Measurements from ENCODE around the gene CSMD2.
"Not testable (repeated sequence)": the region's sequence is repeated elsewhere in the genome, so short reads cannot be mapped to it uniquely, and the experiment has no call there.

The CSMD2 gene

GRCh38 chr1:34164771-34165391, at the start of gene CSMD2:
Gene CSMD2, minus strand, starts transcription at chr1:34165230. Its CDS starts 133 bp downstream, at chr1:34165097.
- no peak for DNase-seq

GRCh38 chr1:34213956-34214355, 48.9 kb upstream of the CSMD2 start:
- no peak for DNase-seq

- no peak for DNase-seq
Measured at GRCh38 chr1:34212673-34213072, 47.6 kb upstream of the CSMD2 start.

GRCh38 chr1:34199927-34200326, 34.9 kb upstream of the CSMD2 start:
- DNase-seq, result no peak

GRCh38 chr1:34192621-34193020, 27.6 kb upstream of the CSMD2 start:
- DNase-seq, result no peak

GRCh38 chr1:34190692-34191091, 25.7 kb upstream of the CSMD2 start:
- DNase-seq, result no peak

GRCh38 chr1:34188985-34189384, 24.0 kb upstream of the CSMD2 start:
- DNase-seq, result no peak

- DNase-seq, result no peak
Measured at GRCh38 chr1:34188418-34188817, 23.4 kb upstream of the CSMD2 start.

GRCh38 chr1:34186741-34187494, 21.9 kb upstream of the CSMD2 start:
- no peak for DNase-seq

GRCh38 chr1:34183381-34183780, 18.4 kb upstream of the CSMD2 start:
- DNase-seq, result not testable (repeated sequence)

GRCh38 chr1:34178072-34178471, 13.0 kb upstream of the CSMD2 start:
- DNase-seq, result no peak

- no peak for DNase-seq
Measured at GRCh38 chr1:34176830-34177603, 12.0 kb upstream of the CSMD2 start, which contains the start of gene C1orf94. Gene C1orf94, plus strand, starts transcription at chr1:34176907. Its CDS starts 883 bp downstream, at chr1:34177790.

- DNase-seq, result no peak
Measured at GRCh38 chr1:34175744-34176143, 10.7 kb upstream of the CSMD2 start.

- no peak for DNase-seq
Measured at GRCh38 chr1:34167389-34167788, 2.4 kb upstream of the CSMD2 start.

GRCh38 chr1:34166625-34167361, 1.8 kb upstream of the CSMD2 start:
- DNase-seq, result no peak

- no peak for DNase-seq
Measured at GRCh38 chr1:34166191-34166624, 1.2 kb upstream of the CSMD2 start.

GRCh38 chr1:34165422-34165921, 442 bp upstream of the CSMD2 start:
- DNase-seq, result no peak

GRCh38 chr1:34163792-34164731, 968 bp downstream of the CSMD2 start:
- DNase-seq, result no peak

GRCh38 chr1:34162852-34163766, 1.9 kb downstream of the CSMD2 start:
- DNase-seq, result no peak

- DNase-seq, result no peak
Measured at GRCh38 chr1:34156739-34157138, 8.3 kb downstream of the CSMD2 start.

Measured in activated CD4-positive, CD25-positive, alpha-beta regulatory T cell treated with anti-CD3 and anti-CD28 coated beads, Interleukin-2, amount 50 U/mL, for 72 hours (primary cell).